Fibroblast of villous mesenchyme (primary cell): ENCODE results near the gene CRTC1. TPM values are rescaled to one million over a fixed set of nuclear protein-coding genes. Genes with fewer than 3 reads are reported as not detected.

Experiments used
- DNase-seq: peaks from one replicate; pipeline ENCODE4 v3.0.0-alpha.2; 2010; ENCODE audit warnings: low read depth
- H3K4me3 ChIP-seq: 2 replicates; pipeline ENCODE4 v1.5.1; 2011; ENCODE audit warnings: low read depth, mild to moderate bottlenecking, low read length
- CTCF ChIP-seq: IDR thresholded peaks from 2 replicates; pipeline ENCODE4 v1.5.1; 2012; ENCODE audit warnings: low read depth, mild to moderate bottlenecking, low read length; ENCODE audit not compliant: insufficient read depth
- total RNA-seq: library from RNA; depleted of rRNA; stranded (reverse); fragments of >200 nt; gene quantifications from 2 replicates; pipeline ENCODE4 v1.2.3, GENCODE V29; 2012

Gene CRTC1
- total RNA-seq, 1 donor, result 2.2 TPM

- DNase-seq, result no peak
- no peak overlapping the region for H3K4me3 ChIP-seq
- TF ChIP-seq CTCF, result no peak
Observed at GRCh38 chr19:18653853-18654252, 29.6 kb upstream of the CRTC1 start.

- DNase-seq, result no peak
- no peak for TF ChIP-seq CTCF
Observed at GRCh38 chr19:18654469-18654868, 29.0 kb upstream of the CRTC1 start.

GRCh38 chr19:18655173-18655844 is 28.2 kb upstream of the CRTC1 start:
- TF ChIP-seq CTCF, result no peak
- no peak for DNase-seq
- no peak overlapping the region for H3K4me3 ChIP-seq

More at GRCh38 chr19:18654469-18654868, 29.0 kb upstream of the CRTC1 start:
- no peak overlapping the region for H3K4me3 ChIP-seq

GRCh38 chr19:18656337-18657086 is 27.0 kb upstream of the CRTC1 start:
- no peak for DNase-seq
- no peak overlapping the region for H3K4me3 ChIP-seq
- TF ChIP-seq CTCF, result no peak

GRCh38 chr19:18657590-18658365 is 25.7 kb upstream of the CRTC1 start:
- peak; percentile 94 for DNase-seq
- TF ChIP-seq CTCF, result no peak
- H3K4me3 ChIP-seq, result no peak overlapping the region

GRCh38 chr19:18658366-18658855 is 25.1 kb upstream of the CRTC1 start:
- no peak for DNase-seq
- no peak overlapping the region for H3K4me3 ChIP-seq
- no peak for TF ChIP-seq CTCF
